ENCODE measurements around the gene SF3B4.

DNA sequence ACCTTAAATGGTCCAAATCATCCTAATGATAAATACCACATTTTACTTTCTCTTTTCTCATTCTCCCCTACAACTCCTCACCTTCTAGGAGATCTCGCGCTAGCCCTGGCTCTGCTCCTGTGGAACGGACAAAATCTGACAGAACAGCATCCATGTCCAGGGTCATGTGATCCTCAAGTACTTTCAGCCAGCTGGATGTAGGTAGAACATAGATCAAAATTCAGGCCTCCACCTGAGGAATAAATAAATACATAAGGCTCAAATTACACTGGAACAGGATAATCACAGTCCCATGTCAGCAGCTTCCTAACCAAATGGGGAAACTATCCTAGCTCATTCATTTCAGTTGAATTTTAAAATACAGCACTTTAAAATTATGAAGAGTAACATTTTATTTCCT, 49.7 kb upstream of the SF3B4 start:
- no peak for TF ChIP-seq POLR2A (IDR thresholded peaks at IDR 0.05)
- TF ChIP-seq, protein P1, sequence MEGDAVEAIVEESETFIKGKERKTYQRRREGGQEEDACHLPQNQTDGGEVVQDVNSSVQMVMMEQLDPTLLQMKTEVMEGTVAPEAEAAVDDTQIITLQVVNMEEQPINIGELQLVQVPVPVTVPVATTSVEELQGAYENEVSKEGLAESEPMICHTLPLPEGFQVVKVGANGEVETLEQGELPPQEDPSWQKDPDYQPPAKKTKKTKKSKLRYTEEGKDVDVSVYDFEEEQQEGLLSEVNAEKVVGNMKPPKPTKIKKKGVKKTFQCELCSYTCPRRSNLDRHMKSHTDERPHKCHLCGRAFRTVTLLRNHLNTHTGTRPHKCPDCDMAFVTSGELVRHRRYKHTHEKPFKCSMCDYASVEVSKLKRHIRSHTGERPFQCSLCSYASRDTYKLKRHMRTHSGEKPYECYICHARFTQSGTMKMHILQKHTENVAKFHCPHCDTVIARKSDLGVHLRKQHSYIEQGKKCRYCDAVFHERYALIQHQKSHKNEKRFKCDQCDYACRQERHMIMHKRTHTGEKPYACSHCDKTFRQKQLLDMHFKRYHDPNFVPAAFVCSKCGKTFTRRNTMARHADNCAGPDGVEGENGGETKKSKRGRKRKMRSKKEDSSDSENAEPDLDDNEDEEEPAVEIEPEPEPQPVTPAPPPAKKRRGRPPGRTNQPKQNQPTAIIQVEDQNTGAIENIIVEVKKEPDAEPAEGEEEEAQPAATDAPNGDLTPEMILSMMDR (IDR thresholded peaks at IDR 0.05): no peak
